Vagina (tissue), 2 donors: ENCODE results near the gene PGC. TPM values are rescaled to one million over a fixed set of nuclear protein-coding genes. Genes with fewer than 3 reads are reported as not detected.

Source experiments
- DNase-seq, 2 donors: peaks; one replicate each; pipeline ENCODE4 v3.0.0-alpha.2; 2017; ENCODE audit errors: extremely low spot score in 2 of 2
- H3K27ac ChIP-seq: fragments of 200-600 bp; sonication (generic); one replicate; pipeline ENCODE4 v1.5.1; 2019
- H3K27me3 ChIP-seq: fragments of 200-600 bp; sonication (generic); one replicate; pipeline ENCODE4 v1.5.1; 2019
- H3K36me3 ChIP-seq, 2 donors: fragments of 200-600 bp; sonication (generic); one replicate each; pipeline ENCODE4 v1.5.1; 2017 to 2019
- H3K4me1 ChIP-seq: fragments of 200-600 bp; sonication (generic); one replicate; pipeline ENCODE4 v1.5.1; 2019
- H3K4me3 ChIP-seq, 2 donors: fragments of 200-600 bp; sonication (generic); 1 replicate in 1 of 2; 2 replicates in 1 of 2; pipeline ENCODE4 v1.5.1; 2016 to 2019
- H3K9me3 ChIP-seq: fragments of 200-600 bp; sonication (generic); one replicate; pipeline ENCODE4 v1.5.1; 2019
- POLR2A ChIP-seq, 2 donors: fragments of 450-650 bp; IDR thresholded peaks; one replicate each; pipeline ENCODE4 v1.6.1; 2017; ENCODE audit warnings: antibody characterized with exemption in 2 of 2, mild to moderate bottlenecking in 2 of 2, moderate library complexity in 2 of 2
- POLR2AphosphoS5 ChIP-seq, 2 donors: sonication (generic); formaldehyde crosslinking; IDR thresholded peaks; one replicate each; pipeline ENCODE4 v1.9.0; 2017; ENCODE audit warnings: antibody characterized with exemption in 2 of 2, mild to moderate bottlenecking in 2 of 2, low read depth in 1 of 2; ENCODE audit not compliant: insufficient read depth in 1 of 2
- intact Hi-C: fragments of 100-400 bp; cut with DNase I; formaldehyde crosslinking; loops from one replicate; pipeline ENCODE4 v1.15.1; 2023
- total RNA-seq: library from RNA; depleted of rRNA; stranded (reverse); fragments of >200 nt; gene quantifications from one replicate; pipeline ENCODE4 v1.2.3, GENCODE V29; 2016
- TF ChIP-seq, protein P1 (sequence below), 3 experiments: fragments of 450-650 bp in 2 of 3; fragments of 200-600 bp in 1 of 3; sonication (generic) in 1 of 3; IDR thresholded peaks; one replicate each; pipeline ENCODE4 v1.5.1; 2017 to 2019; ENCODE audit warnings: antibody characterized with exemption in 3 of 3, mild to moderate bottlenecking in 2 of 3, moderate library complexity in 2 of 3

The PGC gene
- total RNA-seq, 1 donor from 2014 or later, result 3.4 TPM

DNA sequence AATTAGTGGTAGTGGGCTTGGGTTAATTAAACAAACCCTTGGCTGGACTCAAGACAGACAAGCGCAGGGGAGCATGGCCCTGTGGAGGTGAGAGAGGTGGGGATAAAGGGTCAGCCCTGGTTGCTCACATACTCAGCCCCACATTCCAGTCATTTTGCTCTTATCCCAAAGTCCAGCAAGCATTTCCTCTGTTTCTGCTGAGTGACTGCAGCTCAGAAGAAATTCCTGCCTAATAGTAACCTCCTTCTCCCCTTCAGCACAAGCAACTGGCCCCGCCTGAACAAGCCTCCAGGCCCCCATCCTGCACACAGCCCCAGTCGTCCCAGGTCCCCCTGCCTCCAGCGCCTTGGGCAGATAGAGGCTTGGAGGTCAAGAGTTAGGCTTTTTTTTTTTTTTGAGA, 8.2 kb downstream of the PGC start:
- no peak for DNase-seq
- no peak for TF ChIP-seq POLR2A (IDR thresholded peaks at IDR 0.05)
- TF ChIP-seq POLR2AphosphoS5 (IDR thresholded peaks at IDR 0.05; ENCODE audit: insufficient read depth in 1 of 2, low read depth in 1 of 2), result no peak

DNA sequence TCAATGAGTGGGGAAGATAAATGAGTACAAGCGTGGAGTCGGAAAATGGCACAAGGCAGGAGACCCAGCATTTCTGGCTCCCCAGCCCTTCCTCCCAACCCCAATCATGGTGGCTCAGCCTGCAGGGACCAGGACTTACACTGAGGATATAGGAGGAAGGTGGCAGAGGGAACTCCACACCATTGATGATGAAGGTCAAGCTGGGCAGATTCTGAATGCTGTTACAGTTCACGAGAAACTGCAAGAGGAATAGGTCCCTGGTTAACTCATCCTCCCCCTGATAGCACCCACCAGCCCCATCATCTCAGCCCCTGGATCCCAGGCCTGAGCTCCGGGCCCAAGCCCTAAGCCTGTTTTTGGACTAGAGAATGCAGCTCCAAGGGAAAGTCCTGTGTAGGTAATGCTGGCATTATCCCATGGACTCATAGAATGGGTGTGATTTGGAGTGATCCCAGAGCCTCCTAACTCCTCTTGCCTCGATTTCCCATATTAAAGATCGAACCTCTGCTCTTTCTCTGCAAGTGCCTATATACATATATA, 9.5 kb downstream of the PGC start:
- no peak for DNase-seq
- H3K27me3 ChIP-seq, result no peaks in the 10 kb centered on the region
- TF ChIP-seq POLR2A (IDR thresholded peaks at IDR 0.05) (no peak), POLR2AphosphoS5 (IDR thresholded peaks at IDR 0.05; ENCODE audit: insufficient read depth in 1 of 2, low read depth in 1 of 2) (no peak)
- TF ChIP-seq, protein P1, sequence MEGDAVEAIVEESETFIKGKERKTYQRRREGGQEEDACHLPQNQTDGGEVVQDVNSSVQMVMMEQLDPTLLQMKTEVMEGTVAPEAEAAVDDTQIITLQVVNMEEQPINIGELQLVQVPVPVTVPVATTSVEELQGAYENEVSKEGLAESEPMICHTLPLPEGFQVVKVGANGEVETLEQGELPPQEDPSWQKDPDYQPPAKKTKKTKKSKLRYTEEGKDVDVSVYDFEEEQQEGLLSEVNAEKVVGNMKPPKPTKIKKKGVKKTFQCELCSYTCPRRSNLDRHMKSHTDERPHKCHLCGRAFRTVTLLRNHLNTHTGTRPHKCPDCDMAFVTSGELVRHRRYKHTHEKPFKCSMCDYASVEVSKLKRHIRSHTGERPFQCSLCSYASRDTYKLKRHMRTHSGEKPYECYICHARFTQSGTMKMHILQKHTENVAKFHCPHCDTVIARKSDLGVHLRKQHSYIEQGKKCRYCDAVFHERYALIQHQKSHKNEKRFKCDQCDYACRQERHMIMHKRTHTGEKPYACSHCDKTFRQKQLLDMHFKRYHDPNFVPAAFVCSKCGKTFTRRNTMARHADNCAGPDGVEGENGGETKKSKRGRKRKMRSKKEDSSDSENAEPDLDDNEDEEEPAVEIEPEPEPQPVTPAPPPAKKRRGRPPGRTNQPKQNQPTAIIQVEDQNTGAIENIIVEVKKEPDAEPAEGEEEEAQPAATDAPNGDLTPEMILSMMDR (IDR thresholded peaks at IDR 0.05), result no peak
- intact Hi-C loops, result no loop called here
- H3K27ac ChIP-seq, result no peak overlapping the region
- peaks cover 20% of the 10 kb centered on the region for H3K4me1 ChIP-seq
- H3K9me3 ChIP-seq, result no peaks in the 10 kb centered on the region
- H3K4me3 ChIP-seq, result no peak overlapping the region
- H3K36me3 ChIP-seq, result no peaks in the 10 kb centered on the region

More for the DNA sequence above, 8.2 kb downstream of the PGC start:
- Histone ChIP-seq H3K4me3 (no peak overlapping the region), H3K4me1 (peaks cover 7% of the 10 kb centered on the region), H3K36me3 (no peaks in the 10 kb centered on the region), H3K27ac (no peak overlapping the region), H3K27me3 (no peaks in the 10 kb centered on the region), H3K9me3 (no peaks in the 10 kb centered on the region)
- intact Hi-C loops, result no loop called here

DNA sequence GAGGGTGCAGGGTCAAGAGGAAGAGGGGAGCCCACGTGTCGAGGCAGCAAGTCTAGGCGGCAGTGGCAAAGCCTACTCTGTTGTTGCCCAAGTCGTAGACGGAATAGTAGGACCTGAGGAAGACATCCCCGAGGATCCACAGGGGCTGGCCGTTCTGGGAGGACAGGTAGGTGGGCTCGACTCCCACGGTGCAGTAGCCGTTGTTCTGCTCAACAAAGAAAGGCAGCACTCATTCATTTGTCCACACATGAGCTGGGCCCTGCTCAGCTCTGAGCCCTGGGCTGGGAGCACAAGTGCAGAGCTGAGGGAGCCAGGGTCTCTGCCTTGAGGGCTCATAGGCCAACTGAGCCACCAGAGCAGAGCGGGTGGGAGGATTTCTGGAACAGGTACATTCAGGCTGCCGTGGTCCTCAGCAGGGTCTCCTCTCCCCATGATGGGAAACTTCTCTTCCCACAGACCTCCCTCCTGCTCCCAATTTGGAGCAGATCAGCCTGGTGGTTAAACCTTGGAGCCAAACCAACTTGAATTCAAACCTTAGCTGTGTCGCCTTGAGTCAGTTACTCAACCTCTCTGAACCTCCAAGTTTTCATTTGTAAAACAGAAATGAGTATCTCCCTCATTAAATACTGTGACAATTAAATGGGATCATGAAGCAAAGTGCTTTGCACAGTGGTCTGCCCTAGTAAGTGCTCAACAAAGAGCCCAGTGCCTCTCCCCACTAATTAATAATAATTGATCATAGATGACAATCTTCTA, 10.2 kb downstream of the PGC start:
- TF ChIP-seq POLR2A (IDR thresholded peaks at IDR 0.05) (no peak), POLR2AphosphoS5 (IDR thresholded peaks at IDR 0.05; ENCODE audit: insufficient read depth in 1 of 2, low read depth in 1 of 2) (no peak)
- TF ChIP-seq, protein P1 (IDR thresholded peaks at IDR 0.05), result no peak
- Histone ChIP-seq H3K27me3 (no peaks in the 10 kb centered on the region), H3K4me1 (peaks cover 27% of the 10 kb centered on the region), H3K36me3 (no peaks in the 10 kb centered on the region), H3K9me3 (no peaks in the 10 kb centered on the region), H3K4me3 (no peak overlapping the region), H3K27ac (no peak overlapping the region)
- intact Hi-C loops, result no loop called here
- DNase-seq, result no peak

DNA sequence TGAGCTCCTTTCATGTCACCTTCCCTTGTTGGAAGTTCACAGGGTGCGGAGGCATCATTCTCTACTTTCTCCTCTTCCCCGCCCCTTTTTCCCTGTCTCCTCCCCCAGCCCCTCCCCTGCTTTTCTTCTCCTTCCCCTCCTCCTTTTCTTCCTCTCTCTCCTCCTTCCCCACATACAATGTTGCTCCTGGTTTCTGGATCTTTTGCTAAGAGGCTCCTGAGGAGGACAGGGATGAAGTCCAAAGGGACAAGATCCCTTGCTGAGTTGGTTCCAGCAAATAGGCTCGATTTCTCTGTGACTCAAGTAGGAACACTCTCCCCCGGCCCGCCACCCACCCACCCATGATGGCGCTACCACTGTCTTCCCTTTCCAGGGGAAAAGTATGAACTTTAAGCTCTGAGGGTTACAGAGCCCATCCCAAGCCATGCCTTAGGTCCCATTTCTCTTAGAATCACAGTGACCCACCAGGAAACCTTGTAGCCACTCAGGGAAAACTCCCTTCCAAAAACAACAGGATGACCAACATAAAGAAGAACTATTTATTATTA, 10.9 kb downstream of the PGC start:
- H3K36me3 ChIP-seq, result no peaks in the 10 kb centered on the region
- DNase-seq, result no peak
- intact Hi-C loops, result no loop called here
- H3K9me3 ChIP-seq, result no peaks in the 10 kb centered on the region
- H3K4me3 ChIP-seq, result no peak overlapping the region
- H3K27ac ChIP-seq, result no peak overlapping the region
- TF ChIP-seq POLR2AphosphoS5 (IDR thresholded peaks at IDR 0.05; ENCODE audit: insufficient read depth in 1 of 2, low read depth in 1 of 2), result no peak
- peaks cover 34% of the 10 kb centered on the region for H3K4me1 ChIP-seq
- no peaks in the 10 kb centered on the region for H3K27me3 ChIP-seq

DNA sequence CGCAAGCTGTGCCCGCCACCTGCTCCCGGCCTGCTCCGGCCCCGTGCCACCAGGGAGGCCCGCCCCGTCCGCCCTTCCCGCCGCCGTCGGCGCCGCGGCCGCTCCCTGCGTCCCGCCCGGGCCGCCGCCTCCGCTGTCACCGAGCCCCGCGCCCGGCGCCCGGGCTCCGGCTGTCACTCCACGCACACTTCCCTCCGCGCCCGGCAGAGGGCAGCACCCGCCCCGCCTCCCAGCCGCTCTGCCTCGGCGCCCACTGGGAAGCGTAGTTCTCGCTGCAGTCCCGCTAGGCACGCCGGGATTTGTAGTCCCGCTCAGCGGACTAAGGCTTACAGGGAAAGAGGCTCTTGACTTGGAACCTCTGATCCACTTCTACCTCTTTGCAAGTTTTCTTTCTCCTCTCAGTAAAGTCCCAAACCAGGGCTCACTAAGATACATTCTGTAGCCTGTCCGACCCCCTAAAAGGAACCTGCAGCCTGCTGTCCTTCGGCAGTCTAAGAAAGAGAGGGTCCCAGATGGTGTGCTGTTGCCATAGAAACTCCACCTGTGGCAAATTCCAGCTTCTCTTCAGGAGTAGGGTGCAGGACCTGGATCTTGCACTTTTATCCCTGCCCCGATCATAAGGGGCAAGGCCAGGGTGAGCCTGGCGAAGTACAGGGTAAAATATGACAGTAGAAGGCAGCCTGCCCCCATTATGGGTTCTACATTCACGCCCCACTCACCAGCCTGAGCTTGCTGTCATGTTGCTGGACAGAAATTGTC, 11.6 kb downstream of the PGC start, which contains the start of gene TFEB:
Gene TFEB, minus strand, starts transcription at position 182 of the 759 bp plus-strand sequence. CDS start 44,395 bp downstream, outside the sequence.
- Histone ChIP-seq H3K36me3 (no peaks in the 10 kb centered on the region), H3K4me1 (peaks cover 40% of the 10 kb centered on the region), H3K9me3 (no peaks in the 10 kb centered on the region), H3K27ac (peak within 1 kb of the TSS; percentile 98), H3K27me3 (no peaks in the 10 kb centered on the region), H3K4me3 (peak within 1 kb of the TSS; percentile 84 to 94)
- no peak for DNase-seq
- TF ChIP-seq POLR2A (IDR thresholded peaks at IDR 0.05), result peak in 1 of 2 donors; percentile 77
- TF ChIP-seq, protein P1 (IDR thresholded peaks at IDR 0.05), result peak; percentile 64 to 83 (median 76)
- TF ChIP-seq POLR2AphosphoS5 (IDR thresholded peaks at IDR 0.05; ENCODE audit: insufficient read depth in 1 of 2, low read depth in 1 of 2), result peak; percentile 68 to 83
- intact Hi-C loops, result no loop called here
